Measurements from ENCODE around the gene CPN1.

The CPN1 gene

DNA sequence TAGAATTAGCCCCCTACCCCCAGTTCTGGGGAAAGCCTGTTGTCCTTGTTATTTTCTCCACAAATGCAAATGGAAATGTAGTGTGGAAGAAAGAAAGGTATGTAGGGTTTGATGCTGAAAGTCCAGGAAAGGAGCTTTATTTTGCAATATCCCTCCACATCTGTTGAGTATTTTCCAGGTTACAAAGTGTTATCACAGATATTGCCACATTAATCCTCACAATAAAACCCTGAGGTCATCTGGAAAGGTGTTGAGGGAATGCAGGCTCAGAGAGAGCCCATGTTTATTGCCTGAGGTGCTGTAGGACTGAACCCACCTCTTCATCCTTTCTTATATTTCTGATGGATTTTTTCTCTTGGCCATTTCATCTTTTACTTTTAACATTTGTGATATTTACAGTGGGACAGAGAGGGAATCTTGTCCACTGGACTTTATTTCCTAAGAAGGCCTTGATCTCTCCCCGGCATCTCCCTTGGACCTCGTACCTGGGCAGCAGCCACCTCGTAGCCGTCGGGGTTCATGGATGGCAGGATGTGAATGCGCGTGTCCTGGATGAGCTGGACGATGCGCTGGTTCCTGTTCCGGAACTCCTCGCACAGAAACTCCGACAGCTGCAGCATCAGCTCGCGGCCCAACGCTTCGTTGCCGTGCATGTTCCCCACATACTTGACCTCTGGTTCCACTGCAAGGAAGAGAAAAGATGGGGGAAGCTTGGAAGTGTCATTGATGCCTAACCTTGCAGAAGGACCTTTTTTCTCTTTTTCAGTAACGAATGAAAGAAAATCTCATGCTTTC, 6.0 kb downstream of the CPN1 start:
- DNase-seq = no peak

- no peak for DNase-seq
Measured at GRCh38 chr10:100072514-100072913, 9.2 kb downstream of the CPN1 start.

DNA sequence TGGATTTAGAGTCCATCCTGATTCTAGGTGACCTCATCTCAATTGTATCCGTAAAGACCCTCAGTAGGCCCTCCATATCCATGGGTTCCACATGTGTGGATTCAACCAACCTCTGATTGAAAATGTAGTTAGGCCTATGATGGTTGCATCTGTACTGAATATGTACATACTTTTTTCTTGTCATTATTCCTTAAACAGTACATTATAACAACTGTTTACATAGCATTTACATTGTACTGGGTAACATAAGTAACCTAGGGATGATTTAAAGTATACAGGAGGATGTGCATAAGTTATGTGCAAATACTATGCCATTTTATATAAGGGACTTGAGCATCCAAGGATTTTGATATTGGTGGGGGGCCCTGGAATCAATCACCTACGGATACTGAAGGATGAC, 10.1 kb downstream of the CPN1 start:
- DNase-seq = no peak

- DNase-seq = no peak
Measured at GRCh38 chr10:100067466-100067865, 14.2 kb downstream of the CPN1 start.

GRCh38 chr10:100065084-100065660, 16.5 kb downstream of the CPN1 start:
- DNase-seq = no peak

DNA sequence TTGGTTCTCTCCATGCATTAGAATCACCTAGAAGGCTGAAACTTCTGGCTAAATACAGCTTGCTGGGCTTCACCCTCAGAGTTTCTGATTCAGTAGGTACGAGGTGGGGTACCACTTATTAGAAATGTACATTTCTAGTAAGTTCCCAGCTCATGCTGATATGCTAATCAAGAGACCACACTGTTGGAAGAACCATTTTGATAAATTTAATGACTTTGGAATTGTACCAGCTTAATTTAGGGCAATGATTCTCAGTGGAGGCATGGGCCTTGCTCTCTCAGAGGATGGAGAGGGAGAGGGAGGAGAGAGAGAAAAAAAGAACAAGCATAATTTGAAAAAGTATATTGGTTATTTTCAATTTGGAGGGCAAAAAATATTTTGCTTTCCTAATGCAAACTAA, 20.3 kb downstream of the CPN1 start:
- no peak for DNase-seq

- no peak for DNase-seq
Measured at GRCh38 chr10:100057948-100058347, 23.7 kb downstream of the CPN1 start.

GRCh38 chr10:100053686-100054460, 27.8 kb downstream of the CPN1 start:
- no peak for DNase-seq

GRCh38 chr10:100046021-100046486, 35.6 kb downstream of the CPN1 start:
- DNase-seq = peak in 1 of 2 experiments; percentile 58

GRCh38 chr10:100045592-100045991, 36.1 kb downstream of the CPN1 start:
- no peak for DNase-seq

GRCh38 chr10:100043796-100044195, 37.9 kb downstream of the CPN1 start:
- DNase-seq = peak in 1 of 2 experiments; percentile 9

- DNase-seq = peak in 1 of 2 experiments; percentile 32
Measured at GRCh38 chr10:100043344-100043743, 38.3 kb downstream of the CPN1 start.

- no peak for DNase-seq
Measured at GRCh38 chr10:100041306-100042002, 40.2 kb downstream of the CPN1 start.

DNA sequence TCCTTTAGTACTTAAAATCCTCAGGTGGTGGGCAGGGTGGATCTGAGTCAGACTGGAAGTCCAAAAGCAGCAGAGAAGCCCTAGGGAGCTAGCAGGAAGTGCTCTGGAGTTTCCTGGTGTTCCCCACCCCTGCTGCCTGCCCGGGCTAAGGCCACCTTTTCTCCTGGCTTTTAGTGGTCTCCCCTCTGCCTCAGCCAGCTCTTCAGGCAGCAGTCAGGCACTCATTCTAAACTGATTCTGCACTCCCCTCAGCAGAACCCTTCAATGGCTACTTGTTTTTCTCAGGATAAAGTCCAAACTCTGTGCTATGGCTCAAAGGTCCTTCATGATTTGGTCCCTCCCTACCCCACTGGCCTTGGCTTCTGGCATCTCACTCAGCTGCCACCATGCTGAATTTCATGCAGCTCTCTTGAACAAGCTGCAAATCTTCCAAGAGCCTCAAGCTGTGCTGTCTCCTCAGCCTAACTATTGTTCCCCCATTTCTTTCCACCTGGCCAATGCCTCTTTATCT, 43.1 kb downstream of the CPN1 start:
- DNase-seq = no peak

- no peak for DNase-seq
Measured at GRCh38 chr10:100037758-100038315, 43.8 kb downstream of the CPN1 start.

DNA sequence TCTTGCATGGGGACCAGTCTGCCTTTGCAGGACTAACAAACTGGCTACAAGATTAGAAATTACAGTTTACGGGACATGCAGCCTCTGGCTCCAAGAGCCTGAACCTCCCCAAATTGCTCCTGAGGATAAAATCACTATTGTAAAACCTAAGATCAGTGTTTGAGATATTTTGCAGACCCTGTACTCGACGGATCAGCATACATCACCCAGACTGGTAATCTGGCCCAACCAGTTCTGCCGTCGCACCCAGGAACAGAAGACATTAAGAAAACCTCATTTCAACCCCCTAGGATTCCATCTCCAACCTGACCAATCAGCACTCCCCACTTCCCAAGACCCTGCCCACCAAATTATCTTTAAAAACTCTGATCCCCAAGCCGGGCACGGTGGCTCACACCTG, 44.8 kb downstream of the CPN1 start:
- DNase-seq = no peak

GRCh38 chr10:100033766-100034418, 47.8 kb downstream of the CPN1 start:
- DNase-seq = no peak

DNA sequence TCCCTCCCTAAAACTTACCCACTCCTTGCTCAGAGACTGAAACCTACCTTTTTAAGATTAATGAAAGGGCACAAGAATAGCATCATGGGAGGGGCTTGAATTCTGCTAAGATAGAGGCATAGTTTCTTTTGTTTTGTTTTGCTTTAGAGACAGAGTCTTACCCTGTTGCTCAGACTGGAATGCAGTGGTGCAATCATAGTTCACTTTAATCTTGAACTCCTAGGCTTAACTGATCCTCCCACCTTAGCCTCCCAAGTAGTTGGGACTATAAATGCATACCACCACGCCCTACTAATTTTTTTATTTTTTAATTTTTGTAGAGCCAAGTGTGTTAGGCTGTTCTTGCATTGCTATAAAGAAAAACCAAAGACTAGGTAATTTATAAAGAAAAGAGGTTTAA, 54.3 kb downstream of the CPN1 start:
- no peak for DNase-seq

DNA sequence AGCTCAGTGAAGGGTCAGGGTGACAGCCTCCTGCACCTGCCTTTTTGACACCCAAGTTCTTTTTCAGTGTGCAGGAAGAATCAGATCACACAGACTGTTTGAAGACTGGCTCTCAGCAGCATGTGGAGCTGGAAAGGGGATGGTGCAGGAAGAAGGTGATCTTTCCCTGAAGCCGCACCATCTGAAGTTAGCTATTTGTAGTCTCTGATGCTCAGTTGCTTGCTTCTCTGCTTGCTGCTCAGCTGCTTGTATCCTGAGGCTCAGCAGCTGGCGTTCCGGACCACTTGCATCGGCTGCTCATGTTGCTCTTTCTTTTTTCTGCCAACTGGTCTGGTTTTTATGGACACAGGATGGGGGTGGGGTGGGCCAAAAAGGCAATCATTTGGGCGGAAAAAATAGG, 56.1 kb downstream of the CPN1 start:
- DNase-seq = no peak

GRCh38 chr10:100024748-100025147, 56.9 kb downstream of the CPN1 start:
- DNase-seq = no peak

- DNase-seq = no peak
Measured at GRCh38 chr10:100022403-100022802, 59.3 kb downstream of the CPN1 start.

DNA sequence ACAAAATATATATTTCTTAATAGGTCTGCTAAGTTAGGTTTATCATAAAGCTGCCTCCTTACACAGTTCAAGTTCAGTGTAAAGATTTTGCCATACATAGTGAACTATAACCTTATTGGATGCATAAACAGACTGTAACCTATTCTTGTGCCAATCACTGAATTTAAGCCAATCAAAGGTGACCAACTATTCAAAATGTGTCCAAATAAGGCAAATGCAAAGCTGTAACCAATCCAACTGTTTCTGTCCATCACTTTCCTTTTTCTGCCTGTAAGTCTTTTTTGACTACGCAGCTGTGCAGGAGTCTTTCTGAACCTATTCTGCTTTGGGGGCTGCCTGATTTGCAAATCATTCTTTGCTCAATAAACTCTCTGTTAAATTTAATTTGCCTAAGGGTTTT, 60.3 kb downstream of the CPN1 start:
- no peak for DNase-seq

Measured in SW 1271 (cell line).